Astrocyte of the cerebellum (primary cell): Measurements from ENCODE around the gene DCXR.
A peak's percentile ranks its signal among the peaks of the same experiment; 100 is the strongest.

Experiments used
- DNase-seq: peaks from one replicate; pipeline ENCODE4 v3.0.0-alpha.2; 2011; ENCODE audit warnings: low read depth
- H3K4me3 ChIP-seq: 2 replicates; pipeline ENCODE4 v1.5.1; 2011; ENCODE audit warnings: mild to moderate bottlenecking, low read depth, low read length, moderate library complexity
- in situ Hi-C: cut with HindIII; loops from 2 replicates; pipeline ENCODE4 v1.10.0; 2017; ENCODE audit warnings: low sequenced_read_pairs
- TF ChIP-seq, protein P1 (sequence below): IDR thresholded peaks from 2 replicates; pipeline ENCODE4 v1.5.1; 2012; ENCODE audit warnings: low read length, low read depth, moderate library complexity, mild to moderate bottlenecking; ENCODE audit errors: missing control alignments

The DCXR gene

GRCh38 chr17:82023447-82024241, 13.9 kb downstream of the DCXR start:
- TF ChIP-seq, protein P1, sequence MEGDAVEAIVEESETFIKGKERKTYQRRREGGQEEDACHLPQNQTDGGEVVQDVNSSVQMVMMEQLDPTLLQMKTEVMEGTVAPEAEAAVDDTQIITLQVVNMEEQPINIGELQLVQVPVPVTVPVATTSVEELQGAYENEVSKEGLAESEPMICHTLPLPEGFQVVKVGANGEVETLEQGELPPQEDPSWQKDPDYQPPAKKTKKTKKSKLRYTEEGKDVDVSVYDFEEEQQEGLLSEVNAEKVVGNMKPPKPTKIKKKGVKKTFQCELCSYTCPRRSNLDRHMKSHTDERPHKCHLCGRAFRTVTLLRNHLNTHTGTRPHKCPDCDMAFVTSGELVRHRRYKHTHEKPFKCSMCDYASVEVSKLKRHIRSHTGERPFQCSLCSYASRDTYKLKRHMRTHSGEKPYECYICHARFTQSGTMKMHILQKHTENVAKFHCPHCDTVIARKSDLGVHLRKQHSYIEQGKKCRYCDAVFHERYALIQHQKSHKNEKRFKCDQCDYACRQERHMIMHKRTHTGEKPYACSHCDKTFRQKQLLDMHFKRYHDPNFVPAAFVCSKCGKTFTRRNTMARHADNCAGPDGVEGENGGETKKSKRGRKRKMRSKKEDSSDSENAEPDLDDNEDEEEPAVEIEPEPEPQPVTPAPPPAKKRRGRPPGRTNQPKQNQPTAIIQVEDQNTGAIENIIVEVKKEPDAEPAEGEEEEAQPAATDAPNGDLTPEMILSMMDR, result no peak
- peak overlapping the region; percentile 66 for H3K4me3 ChIP-seq
- in situ Hi-C loops, result no loop called here
- no peak for DNase-seq

- H3K4me3 ChIP-seq, result peak within 1 kb of the TSS; percentile 78
- peak; percentile 98 for DNase-seq
- in situ Hi-C loops, result no loop called here
- TF ChIP-seq, protein P1, result no peak
These were observed 14.5 kb downstream of the DCXR start, which contains the start of gene LRRC45 for GRCh38 chr17:82022981-82023446. LRRC45 (plus strand) TSS chr17:82023305; CDS start chr17:82023644, 339 bp downstream.

- no peak for DNase-seq
- TF ChIP-seq, protein P1, result no peak
- in situ Hi-C loops, result no loop called here
- H3K4me3 ChIP-seq, result peak within 1 kb of the TSS; percentile 78
These were observed 15.1 kb downstream of the DCXR start, which contains the start of gene CENPX for GRCh38 chr17:82022310-82022980. CENPX (minus strand) TSS chr17:82022878; CDS start chr17:82022861, 17 bp downstream.

DNA sequence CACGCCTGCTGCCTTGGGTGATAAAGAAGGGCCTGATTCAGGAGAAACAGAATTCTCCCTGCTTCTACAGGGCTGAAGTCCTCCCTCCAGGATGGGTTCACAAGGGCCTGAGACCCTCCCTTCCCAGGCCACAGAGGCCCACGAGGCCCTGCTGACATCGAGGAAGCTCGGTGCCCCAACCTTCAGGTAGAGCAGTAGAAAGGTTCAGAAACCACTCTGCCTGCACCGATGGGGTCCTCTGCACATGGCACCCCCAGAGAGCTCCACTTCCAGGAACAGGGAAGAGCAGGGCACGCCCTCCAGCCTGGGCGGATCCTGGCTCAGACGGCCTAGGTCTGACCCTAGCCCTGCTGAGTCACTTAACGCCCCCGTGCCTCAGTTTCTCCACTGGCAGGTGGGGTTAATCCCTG, 15.6 kb downstream of the DCXR start:
- no peak for DNase-seq
- in situ Hi-C loops, result no loop called here
- TF ChIP-seq, protein P1, result no peak
- peak overlapping the region; percentile 78 for H3K4me3 ChIP-seq

GRCh38 chr17:82021107-82021899, 16.2 kb downstream of the DCXR start:
- TF ChIP-seq, protein P1, result peak; percentile 70
- DNase-seq, result peak; percentile 40
- in situ Hi-C loops, result no loop called here
- peak overlapping the region; percentile 78 for H3K4me3 ChIP-seq

GRCh38 chr17:82020572-82021106, 16.9 kb downstream of the DCXR start:
- in situ Hi-C loops, result no loop called here
- H3K4me3 ChIP-seq, result no peak overlapping the region
- DNase-seq, result no peak
- TF ChIP-seq, protein P1, result no peak
